SU-DHL-6 (cell line): ENCODE data around the gene BRD8.
A peak's percentile ranks its signal among the peaks of the same experiment; 100 is the strongest.

Experiments
- H2AFZ ChIP-seq: fragments of 200-600 bp; sonication (generic); 2 replicates; pipeline ENCODE4 v1.6.1; 2014; ENCODE audit warnings: low read depth, mild to moderate bottlenecking, moderate library complexity, mixed read lengths, antibody characterized with exemption, low read length; ENCODE audit not compliant: severe bottlenecking
- H3F3A ChIP-seq: fragments of 200-600 bp; shearing (Covaris generic); 2 replicates; pipeline ENCODE4 v1.6.0; 2016; ENCODE audit warnings: antibody characterized with exemption, mild to moderate bottlenecking; ENCODE audit not compliant: insufficient read depth
- H3K27ac ChIP-seq: fragments of 200-600 bp; sonication (generic); 2 replicates; pipeline ENCODE4 v1.5.1; 2016; ENCODE audit warnings: low read depth, mild to moderate bottlenecking, low read length, moderate library complexity, mixed read lengths
- H3K27me3 ChIP-seq: fragments of 200-600 bp; sonication (generic), shearing (Covaris generic); 2 replicates; pipeline ENCODE4 v1.6.0; 2014; ENCODE audit warnings: mild to moderate bottlenecking, low read length
- H3K36me3 ChIP-seq: fragments of 200-600 bp; sonication (generic); 2 replicates; pipeline ENCODE4 v1.6.1; 2014; ENCODE audit warnings: mild to moderate bottlenecking, low read length, mixed read lengths
- H3K4me2 ChIP-seq: fragments of 300-600, 200-600 bp; shearing (Covaris generic), sonication (generic); 2 replicates; pipeline ENCODE4 v1.6.0; 2014; ENCODE audit warnings: low read length, low read depth, mild to moderate bottlenecking; ENCODE audit not compliant: poor library complexity, severe bottlenecking
- H3K4me3 ChIP-seq: fragments of 200-600 bp; sonication (generic); 2 replicates; pipeline ENCODE4 v1.5.1; 2014; ENCODE audit warnings: antibody characterized with exemption, low read length, mild to moderate bottlenecking, mixed read lengths; ENCODE audit not compliant: insufficient read depth, poor library complexity, severe bottlenecking
- H3K79me2 ChIP-seq: fragments of 200-600 bp; sonication (generic); 2 replicates; pipeline ENCODE4 v1.6.1; 2014; ENCODE audit warnings: mild to moderate bottlenecking, low read length, moderate library complexity; ENCODE audit not compliant: insufficient read depth
- H3K9ac ChIP-seq: fragments of 200-600 bp; sonication (generic); 2 replicates; pipeline ENCODE4 v1.7.0; 2014; ENCODE audit warnings: mild to moderate bottlenecking, low read length
- H3K9me2 ChIP-seq: fragments of 200-600 bp; sonication (generic); replicated peaks from 2 replicates; pipeline ENCODE4 v1.6.1; 2014; ENCODE audit warnings: low read length; ENCODE audit not compliant: insufficient read depth
- H3K9me3 ChIP-seq: fragments of 200-600 bp; sonication (generic); 2 replicates; pipeline ENCODE4 v1.6.1; 2014; ENCODE audit warnings: low read length, mixed read lengths; ENCODE audit not compliant: insufficient read depth
- H4K20me1 ChIP-seq: fragments of 200-600 bp; sonication (generic); 2 replicates; pipeline ENCODE4 v1.6.1; 2014; ENCODE audit warnings: low read depth, mild to moderate bottlenecking, antibody characterized with exemption, low read length, moderate library complexity, mixed read lengths
- EZH2phosphoT487 ChIP-seq: fragments of 200-600 bp; sonication (generic), shearing (Covaris generic); conservative IDR thresholded peaks from 2 replicates; pipeline ENCODE4 v1.6.1; 2018; ENCODE audit warnings: mild to moderate bottlenecking, antibody characterized with exemption, low read length, moderate library complexity, mixed read lengths
- TF ChIP-seq, protein P1 (sequence below): fragments of 200-600 bp; sonication (generic); IDR thresholded peaks from one replicate; pipeline ENCODE4 v1.5.1; 2017; ENCODE audit warnings: antibody characterized with exemption, mild to moderate bottlenecking, low read length, moderate library complexity; ENCODE audit not compliant: insufficient read depth, poor library complexity, severe bottlenecking

The BRD8 gene

DNA sequence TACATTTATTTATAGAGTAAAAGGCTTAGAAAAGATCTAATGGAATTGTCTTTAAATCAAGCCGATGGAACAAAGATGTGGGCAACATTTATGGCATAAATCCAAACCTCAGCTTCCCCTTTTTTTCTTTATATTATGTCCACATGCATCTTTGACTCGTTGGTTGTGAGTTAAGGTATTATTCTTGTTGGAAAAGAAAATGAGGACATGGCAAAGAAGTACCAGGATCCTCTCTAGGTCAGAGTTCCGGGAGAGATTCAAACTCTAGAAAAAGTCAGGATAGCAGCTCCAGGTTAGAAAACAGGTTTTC, 38.7 kb downstream of the BRD8 start:
- H3K36me3 ChIP-seq, result no peaks in the 10 kb centered on the region
- TF ChIP-seq EZH2phosphoT487, result no peak
- TF ChIP-seq, protein P1, sequence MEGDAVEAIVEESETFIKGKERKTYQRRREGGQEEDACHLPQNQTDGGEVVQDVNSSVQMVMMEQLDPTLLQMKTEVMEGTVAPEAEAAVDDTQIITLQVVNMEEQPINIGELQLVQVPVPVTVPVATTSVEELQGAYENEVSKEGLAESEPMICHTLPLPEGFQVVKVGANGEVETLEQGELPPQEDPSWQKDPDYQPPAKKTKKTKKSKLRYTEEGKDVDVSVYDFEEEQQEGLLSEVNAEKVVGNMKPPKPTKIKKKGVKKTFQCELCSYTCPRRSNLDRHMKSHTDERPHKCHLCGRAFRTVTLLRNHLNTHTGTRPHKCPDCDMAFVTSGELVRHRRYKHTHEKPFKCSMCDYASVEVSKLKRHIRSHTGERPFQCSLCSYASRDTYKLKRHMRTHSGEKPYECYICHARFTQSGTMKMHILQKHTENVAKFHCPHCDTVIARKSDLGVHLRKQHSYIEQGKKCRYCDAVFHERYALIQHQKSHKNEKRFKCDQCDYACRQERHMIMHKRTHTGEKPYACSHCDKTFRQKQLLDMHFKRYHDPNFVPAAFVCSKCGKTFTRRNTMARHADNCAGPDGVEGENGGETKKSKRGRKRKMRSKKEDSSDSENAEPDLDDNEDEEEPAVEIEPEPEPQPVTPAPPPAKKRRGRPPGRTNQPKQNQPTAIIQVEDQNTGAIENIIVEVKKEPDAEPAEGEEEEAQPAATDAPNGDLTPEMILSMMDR, result no peak
- no peak overlapping the region for H3K4me2 ChIP-seq
- H3K79me2 ChIP-seq, result no peaks in the 10 kb centered on the region
- no peak overlapping the region for H2AFZ ChIP-seq
- no peaks in the 10 kb centered on the region for H3K9me2 ChIP-seq
- H3K27ac ChIP-seq, result no peak overlapping the region
- H3K9ac ChIP-seq, result no peak overlapping the region
- H3K27me3 ChIP-seq, result no peaks in the 10 kb centered on the region
- H3K4me3 ChIP-seq, result no peak overlapping the region
- no peaks in the 10 kb centered on the region for H3F3A ChIP-seq
- no peaks in the 10 kb centered on the region for H4K20me1 ChIP-seq
- no peaks in the 10 kb centered on the region for H3K9me3 ChIP-seq

GRCh38 chr5:138138949-138139780, 39.3 kb downstream of the BRD8 start, which contains the start of gene NME5:
NME5 (minus strand) TSS chr5:138139428; CDS start chr5:138138780, 648 bp downstream.
- Histone ChIP-seq H3K27ac (no peak within 1 kb of the TSS), H3K4me3 (no peak within 1 kb of the TSS), H3K27me3 (no peaks in the 10 kb centered on the region), H2AFZ (no peak within 1 kb of the TSS), H3K9me3 (no peaks in the 10 kb centered on the region), H3F3A (no peaks in the 10 kb centered on the region), H3K79me2 (no peaks in the 10 kb centered on the region), H3K9me2 (no peaks in the 10 kb centered on the region), H3K9ac (no peak within 1 kb of the TSS), H3K4me2 (no peak within 1 kb of the TSS), H3K36me3 (no peaks in the 10 kb centered on the region), H4K20me1 (no peaks in the 10 kb centered on the region)
- TF ChIP-seq, protein P1, result no peak

DNA sequence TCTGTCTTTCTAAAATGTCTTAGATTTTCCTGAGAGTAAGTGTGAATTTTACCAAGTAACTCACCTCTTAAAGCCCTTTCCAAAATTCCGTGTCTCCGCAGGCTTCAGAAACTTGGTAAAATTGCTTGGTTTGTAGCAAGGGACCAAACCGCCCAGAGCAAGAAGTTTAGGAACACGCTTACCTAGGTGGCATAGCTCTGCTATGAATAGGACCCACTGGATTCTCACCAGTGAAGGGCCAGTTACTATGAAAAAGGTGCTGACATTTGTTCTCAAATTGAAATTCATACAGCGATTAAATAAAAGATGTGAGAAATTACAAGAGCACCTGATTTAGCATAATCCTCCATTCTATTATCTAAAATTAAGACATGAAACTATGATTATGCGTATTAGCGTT, 45.9 kb downstream of the BRD8 start:
- Histone ChIP-seq H3K79me2 (no peaks in the 10 kb centered on the region), H3K4me3 (peak overlapping the region; percentile 21), H3K9me2 (no peaks in the 10 kb centered on the region), H2AFZ (peak overlapping the region; percentile 93), H3K36me3 (no peaks in the 10 kb centered on the region), H4K20me1 (no peaks in the 10 kb centered on the region), H3K4me2 (peak overlapping the region; percentile 69), H3K27me3 (no peaks in the 10 kb centered on the region), H3K9me3 (no peaks in the 10 kb centered on the region), H3K9ac (peak overlapping the region; percentile 28; the same call in 1 of the 2 replicates), H3K27ac (no peak overlapping the region), H3F3A (no peaks in the 10 kb centered on the region)
- TF ChIP-seq, protein P1, result no peak
- no peak for TF ChIP-seq EZH2phosphoT487
